Measurements from ENCODE around the gene NDUFB10. TPM values are rescaled to one million over a fixed set of nuclear protein-coding genes. Genes with fewer than 3 reads are reported as not detected.
A peak's percentile ranks its signal among the peaks of the same experiment; 100 is the strongest.
"Not testable (repeated sequence)": the region's sequence is repeated elsewhere in the genome, so short reads cannot be mapped to it uniquely, and the experiment has no call there.

Gene NDUFB10
- total RNA-seq, 1 experiment from 2014 or later: 190 TPM

DNA sequence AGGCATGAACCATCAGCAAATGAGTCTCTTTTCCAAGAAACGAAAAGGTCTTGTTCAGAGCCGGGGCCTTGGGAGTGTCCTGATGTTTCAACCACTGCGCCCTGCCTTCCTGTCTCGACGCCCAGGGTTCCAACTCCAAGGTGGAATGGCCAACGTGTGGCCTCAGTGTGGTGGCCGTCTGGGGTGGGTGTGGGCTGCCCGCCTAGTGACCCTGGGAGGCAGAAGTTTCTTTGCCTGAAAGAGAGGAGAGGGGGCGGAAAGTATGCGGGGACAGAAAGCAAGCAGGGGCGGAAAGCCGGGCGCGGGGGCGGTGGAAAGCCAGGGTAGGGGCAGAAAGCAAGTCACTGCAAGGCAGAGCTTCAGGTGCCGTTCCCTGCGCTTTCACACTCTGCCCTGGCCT lies 20.4 kb upstream of the NDUFB10 start:
- Histone ChIP-seq H3K27ac (no peak overlapping the region), H3K79me2 (ENCODE audit: low read depth) (peaks cover 18% of the 10 kb centered on the region; the same call in 1 of the 2 replicates), H3K9me3 (ENCODE audit: insufficient read depth, low read depth) (no peaks in the 10 kb centered on the region), H3K36me3 (ENCODE audit: low read depth) (no peaks in the 10 kb centered on the region), H3K27me3 (ENCODE audit: insufficient read depth, low read depth) (no peaks in the 10 kb centered on the region), H3K4me1 (replicated peaks; ENCODE audit: insufficient read depth) (peaks cover 36% of the 10 kb centered on the region), H4K20me1 (ENCODE audit: insufficient read depth) (0 out of 2 replicates have a peak, but pooled peaks cover 3% of the 10 kb centered on the region), H3K9me2 (ENCODE audit: insufficient read depth) (no peaks in the 10 kb centered on the region), H3K4me2 (no peak overlapping the region), H3K4me3 (no peak overlapping the region), H2AFZ (no peak overlapping the region), H3F3A (ENCODE audit: insufficient read depth, low read depth) (peaks cover 51% of the 10 kb centered on the region)
- TF ChIP-seq, protein P1, sequence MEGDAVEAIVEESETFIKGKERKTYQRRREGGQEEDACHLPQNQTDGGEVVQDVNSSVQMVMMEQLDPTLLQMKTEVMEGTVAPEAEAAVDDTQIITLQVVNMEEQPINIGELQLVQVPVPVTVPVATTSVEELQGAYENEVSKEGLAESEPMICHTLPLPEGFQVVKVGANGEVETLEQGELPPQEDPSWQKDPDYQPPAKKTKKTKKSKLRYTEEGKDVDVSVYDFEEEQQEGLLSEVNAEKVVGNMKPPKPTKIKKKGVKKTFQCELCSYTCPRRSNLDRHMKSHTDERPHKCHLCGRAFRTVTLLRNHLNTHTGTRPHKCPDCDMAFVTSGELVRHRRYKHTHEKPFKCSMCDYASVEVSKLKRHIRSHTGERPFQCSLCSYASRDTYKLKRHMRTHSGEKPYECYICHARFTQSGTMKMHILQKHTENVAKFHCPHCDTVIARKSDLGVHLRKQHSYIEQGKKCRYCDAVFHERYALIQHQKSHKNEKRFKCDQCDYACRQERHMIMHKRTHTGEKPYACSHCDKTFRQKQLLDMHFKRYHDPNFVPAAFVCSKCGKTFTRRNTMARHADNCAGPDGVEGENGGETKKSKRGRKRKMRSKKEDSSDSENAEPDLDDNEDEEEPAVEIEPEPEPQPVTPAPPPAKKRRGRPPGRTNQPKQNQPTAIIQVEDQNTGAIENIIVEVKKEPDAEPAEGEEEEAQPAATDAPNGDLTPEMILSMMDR (conservative IDR thresholded peaks at IDR 0.05): no peak
- no peak for TF ChIP-seq EZH2 (IDR thresholded peaks at IDR 0.05; ENCODE audit: low read depth)
- no peak for DNase-seq
- ChIA-PET POLR2A (ENCODE audit: unreplicated experiment) (no interaction called here), CTCF (no interaction called here)
- BruUV-seq (replicated peaks): no TSS peak
- intact Hi-C loops (cut with micrococcal nuclease; ENCODE audit: unreplicated experiment): no loop called here

DNA sequence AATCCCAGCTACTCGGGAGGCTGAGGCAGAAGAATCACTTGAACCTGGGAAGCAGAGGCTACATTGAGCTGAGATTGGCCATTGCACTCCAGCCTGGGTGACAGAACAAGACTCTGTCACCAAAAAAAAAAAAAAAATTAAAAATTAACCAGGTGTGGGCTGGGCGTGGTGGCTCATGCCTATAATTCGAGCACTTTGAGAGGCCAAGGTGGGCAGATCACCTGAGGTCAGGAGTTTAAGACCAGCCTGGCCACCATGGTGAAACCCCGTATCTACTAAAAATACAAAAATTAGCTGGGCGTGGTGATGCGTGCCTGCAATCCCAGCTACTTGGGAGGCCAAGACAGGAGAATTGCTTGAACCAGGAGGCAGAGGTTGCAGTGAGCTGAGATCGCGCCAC lies 19.5 kb upstream of the NDUFB10 start:
- H3K9me3 ChIP-seq (ENCODE audit: insufficient read depth, low read depth); H3K4me3 ChIP-seq; H4K20me1 ChIP-seq (ENCODE audit: insufficient read depth); H3K36me3 ChIP-seq (ENCODE audit: low read depth); H2AFZ ChIP-seq; BruUV-seq (replicated peaks); H3K4me2 ChIP-seq; H3K27ac ChIP-seq; H3K27me3 ChIP-seq (ENCODE audit: insufficient read depth, low read depth); DNase-seq; H3K9me2 ChIP-seq (ENCODE audit: insufficient read depth); POLR2A ChIA-PET (ENCODE audit: unreplicated experiment): not testable (repeated sequence)
- Histone ChIP-seq H3K4me1 (replicated peaks; ENCODE audit: insufficient read depth) (peaks cover 34% of the 10 kb centered on the region), H3K79me2 (ENCODE audit: low read depth) (peaks cover 18% of the 10 kb centered on the region; the same call in 1 of the 2 replicates), H3F3A (ENCODE audit: insufficient read depth, low read depth) (peaks cover 57% of the 10 kb centered on the region)
- CTCF ChIA-PET: interaction anchor here (0.5 to 0.7 kb wide), 2 partner anchors 207 to 219 kb away, joined by 5 to 13 read pairs; no protein-coding TSS in a partner anchor
- intact Hi-C loops (cut with micrococcal nuclease; ENCODE audit: unreplicated experiment): loop anchor here (5.0 kb wide), 1 partner anchor 158 kb away; the partner anchor contains the start of genes NUBP2 and SPSB3

DNA sequence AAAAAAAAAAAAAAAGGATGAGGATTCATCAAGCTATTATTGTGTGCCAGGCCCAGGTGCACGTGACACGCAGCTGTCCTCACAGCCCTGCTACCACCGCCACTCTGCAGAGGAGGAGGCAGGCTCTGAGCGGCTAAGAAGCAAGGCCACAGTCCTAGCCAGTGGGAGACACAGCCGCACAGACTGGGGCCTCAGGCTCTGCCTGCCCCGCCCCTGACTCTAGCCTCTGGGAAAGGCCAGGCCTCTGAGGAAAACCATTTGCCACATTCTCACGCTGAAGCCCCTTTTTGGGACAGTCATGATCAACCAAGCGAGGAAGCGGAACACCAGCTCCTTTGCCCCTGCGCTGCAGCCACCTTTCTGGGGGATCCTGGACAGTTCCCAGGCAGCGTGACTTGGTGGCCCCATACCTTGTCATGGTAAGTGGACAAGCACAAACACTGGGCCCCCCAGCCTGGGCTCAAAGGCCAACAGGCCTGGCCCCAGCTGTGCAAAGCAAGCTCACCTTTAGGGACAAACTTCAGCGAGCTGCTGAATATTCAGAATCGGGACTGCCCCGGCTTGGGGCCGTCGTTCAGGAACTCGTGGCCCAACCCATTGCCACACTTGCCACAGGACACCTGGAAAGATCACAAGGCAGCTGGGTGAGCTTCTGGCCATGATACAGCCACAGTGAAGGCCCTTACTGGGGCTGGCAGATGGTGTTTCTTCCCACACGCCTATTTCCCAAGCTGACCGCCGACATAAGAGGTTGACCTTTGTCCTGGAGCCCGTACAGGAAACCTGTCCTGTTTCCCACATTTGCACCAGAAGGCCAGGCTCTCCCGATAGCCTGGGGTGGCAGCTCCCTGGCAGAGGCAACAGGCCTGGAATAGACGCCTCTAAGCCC lies 18.8 kb upstream of the NDUFB10 start:
- no peak overlapping the region for H3K4me3 ChIP-seq
- no peak for DNase-seq
- no peak overlapping the region for H2AFZ ChIP-seq
- TF ChIP-seq, protein P1 (conservative IDR thresholded peaks at IDR 0.05): no peak
- TF ChIP-seq EZH2 (IDR thresholded peaks at IDR 0.05; ENCODE audit: low read depth): no peak
- intact Hi-C loops (cut with micrococcal nuclease; ENCODE audit: unreplicated experiment): loop anchor here (5.0 kb wide), 1 partner anchor 158 kb away; the partner anchor contains the start of genes NUBP2 and SPSB3
- no peaks in the 10 kb centered on the region for H3K36me3 ChIP-seq (ENCODE audit: low read depth)
- ChIA-PET POLR2A (ENCODE audit: unreplicated experiment) (interaction anchor here (0.7 kb wide), 1 partner anchor 26 kb away, joined by 4 read pairs; no protein-coding TSS in a partner anchor), CTCF (interaction anchor here (0.5 to 0.7 kb wide), 4 partner anchors 9 to 220 kb away, joined by 3 to 13 read pairs (median 5); no protein-coding TSS in a partner anchor)
- no peaks in the 10 kb centered on the region for H3K9me3 ChIP-seq (ENCODE audit: insufficient read depth, low read depth)
- 0 out of 2 replicates have a peak, but pooled peaks cover 3% of the 10 kb centered on the region for H4K20me1 ChIP-seq (ENCODE audit: insufficient read depth)
- H3K9me2 ChIP-seq (ENCODE audit: insufficient read depth): no peaks in the 10 kb centered on the region
- no TSS peak for BruUV-seq (replicated peaks)
- H3K4me1 ChIP-seq (replicated peaks; ENCODE audit: insufficient read depth): peaks cover 28% of the 10 kb centered on the region
- peaks cover 50% of the 10 kb centered on the region for H3F3A ChIP-seq (ENCODE audit: insufficient read depth, low read depth)
- peak overlapping the region; percentile 86 for H3K4me2 ChIP-seq
- H3K27me3 ChIP-seq (ENCODE audit: insufficient read depth, low read depth): no peaks in the 10 kb centered on the region
- no peak overlapping the region for H3K27ac ChIP-seq
- peaks cover 18% of the 10 kb centered on the region; the same call in 1 of the 2 replicates for H3K79me2 ChIP-seq (ENCODE audit: low read depth)
